Endodermal cell (in vitro differentiated cells): ENCODE measurements around the gene LYPD6. TPM values are rescaled to one million over a fixed set of nuclear protein-coding genes. Genes with fewer than 3 reads are reported as not detected.

Experiments used
- DNase-seq: peaks from one replicate; pipeline ENCODE4 v3.0.0-alpha.2; 2017
- H3K27ac ChIP-seq: 2 replicates; pipeline ENCODE4 v1.5.1; 2013; ENCODE audit warnings: mild to moderate bottlenecking, low read depth, low read length, moderate library complexity
- H3K27me3 ChIP-seq: 2 replicates; pipeline ENCODE4 v1.6.1; 2013; ENCODE audit warnings: mild to moderate bottlenecking, low read length, moderate library complexity; ENCODE audit not compliant: insufficient read depth, control insufficient read depth, poor library complexity, severe bottlenecking
- H3K36me3 ChIP-seq: 2 replicates; pipeline ENCODE4 v1.7.0; 2013; ENCODE audit warnings: mild to moderate bottlenecking, low read length, moderate library complexity; ENCODE audit not compliant: control insufficient read depth, insufficient read depth
- H3K4me1 ChIP-seq: one replicate; pipeline ENCODE4 v1.7.0; 2013; ENCODE audit warnings: low read length; ENCODE audit not compliant: control insufficient read depth, insufficient read depth
- H3K4me3 ChIP-seq: 2 replicates; pipeline ENCODE4 v1.5.1; 2013; ENCODE audit warnings: mild to moderate bottlenecking, low read length, moderate library complexity
- H3K9ac ChIP-seq: 2 replicates; pipeline ENCODE4 v1.6.1; 2013; ENCODE audit warnings: mild to moderate bottlenecking, low read length, moderate library complexity; ENCODE audit not compliant: poor library complexity, severe bottlenecking; ENCODE audit errors: extremely low read depth
- H3K9me3 ChIP-seq: 2 replicates; pipeline ENCODE4 v1.6.1; 2013; ENCODE audit warnings: mild to moderate bottlenecking, low read length, moderate library complexity; ENCODE audit not compliant: control insufficient read depth
- H3K27ac Mint-ChIP-seq: 2 replicates; pipeline ENCODE4 v1.8.0; 2020; ENCODE audit warnings: mixed read lengths
- H3K27me3 Mint-ChIP-seq: 2 replicates; pipeline ENCODE4 v1.8.0; 2021; ENCODE audit warnings: mild to moderate bottlenecking, mixed read lengths; ENCODE audit not compliant: insufficient read depth
- H3K36me3 Mint-ChIP-seq: 2 replicates; pipeline ENCODE4 v1.8.0; 2020; ENCODE audit warnings: low read depth, mixed read lengths
- H3K4me1 Mint-ChIP-seq: 2 replicates; pipeline ENCODE4 v1.8.0; 2020; ENCODE audit warnings: mixed read lengths
- H3K4me3 Mint-ChIP-seq: 2 replicates; pipeline ENCODE4 v1.8.0; 2020; ENCODE audit warnings: mild to moderate bottlenecking, moderate library complexity, mixed read lengths
- H3K9me3 Mint-ChIP-seq: 2 replicates; pipeline ENCODE4 v1.8.0; 2020; ENCODE audit warnings: mild to moderate bottlenecking, mixed read lengths
- CTCF ChIP-seq: fragments of 200-600 bp; sonication (generic); conservative IDR thresholded peaks from 2 replicates; pipeline ENCODE4 v1.5.0; 2021; ENCODE audit warnings: antibody characterized with exemption, mild to moderate bottlenecking
- WGBS, 2 experiments: methylation state at CpG; one replicate each; pipeline versions ENCODE4 v1.1.5 to v1.1.7; 2013; ENCODE audit warnings: missing lambda C conversion rate in 2 of 2, mixed read lengths in 1 of 2; ENCODE audit not compliant: insufficient coverage in 1 of 2, insufficient read length in 1 of 2; 5-methylcytosine and 5-hydroxymethylcytosine counted together
- total RNA-seq, 2 donors: library from RNA; stranded (reverse); fragmentation: NEBNext Ultra II Directional in 1 of 2; extraction: Animal tissue kit (Norgen Biotek cat#: 25700) in 1 of 2; gene quantifications; 2 replicates in 1 of 2; 3 replicates in 1 of 2; pipeline ENCODE4 v1.2.1, GENCODE V29; 2021

LYPD6 gene
- total RNA-seq, 2 donors from 2014 or later, result 6.7 to 8.5 TPM

GRCh38 chr2:149310349-149310748 lies 20.0 kb upstream of the LYPD6 start:
- Histone ChIP-seq H3K27me3 (peaks cover 48% of the 10 kb centered on the region), H3K36me3 (no peaks in the 10 kb centered on the region), H3K9ac (no peak overlapping the region), H3K4me1 (peaks cover 14% of the 10 kb centered on the region), H3K9me3 (no peaks in the 10 kb centered on the region), H3K27ac (no peak overlapping the region), H3K4me3 (no peak overlapping the region)
- no peak for TF ChIP-seq CTCF
- no peak for DNase-seq
- Mint-ChIP-seq H3K9me3 (no peaks in the 10 kb centered on the region), H3K4me3 (no peak overlapping the region), H3K27me3 (peaks cover 30% of the 10 kb centered on the region), H3K36me3 (no peaks in the 10 kb centered on the region), H3K4me1 (peaks cover 48% of the 10 kb centered on the region), H3K27ac (no peak overlapping the region)
- 87 to 94% methylated on average over 7 to 11 of the region's 11 CpGs for WGBS, 2 experiments

- no peak overlapping the region for H3K4me3 Mint-ChIP-seq
- no peak for TF ChIP-seq CTCF
- H3K27me3 Mint-ChIP-seq, result peaks cover 21% of the 10 kb centered on the region
- H3K4me1 ChIP-seq, result peaks cover 9% of the 10 kb centered on the region
- H3K27me3 ChIP-seq, result peaks cover 42% of the 10 kb centered on the region
- no peak overlapping the region for H3K9ac ChIP-seq
- no peaks in the 10 kb centered on the region for H3K36me3 Mint-ChIP-seq
- no peak overlapping the region for H3K4me3 ChIP-seq
- H3K36me3 ChIP-seq, result no peaks in the 10 kb centered on the region
- 94 to 100% methylated on average over 1 of the region's 1 CpG for WGBS, 2 experiments
- H3K4me1 Mint-ChIP-seq, result peaks cover 38% of the 10 kb centered on the region
- no peak overlapping the region for H3K27ac ChIP-seq
- no peaks in the 10 kb centered on the region for H3K9me3 Mint-ChIP-seq
- H3K9me3 ChIP-seq, result no peaks in the 10 kb centered on the region
- H3K27ac Mint-ChIP-seq, result no peak overlapping the region
- DNase-seq, result no peak
Measured at GRCh38 chr2:149312039-149312438, 18.3 kb upstream of the LYPD6 start.

GRCh38 chr2:149313512-149313972 lies 16.8 kb upstream of the LYPD6 start:
- H3K4me1 ChIP-seq, result peaks cover 3% of the 10 kb centered on the region
- Mint-ChIP-seq H3K27ac (no peak overlapping the region), H3K36me3 (no peaks in the 10 kb centered on the region), H3K27me3 (peaks cover 21% of the 10 kb centered on the region), H3K4me3 (no peak overlapping the region), H3K9me3 (no peaks in the 10 kb centered on the region), H3K4me1 (peaks cover 24% of the 10 kb centered on the region)
- H3K9ac ChIP-seq, result no peak overlapping the region
- no peaks in the 10 kb centered on the region for H3K36me3 ChIP-seq
- H3K9me3 ChIP-seq, result no peaks in the 10 kb centered on the region
- H3K27ac ChIP-seq, result no peak overlapping the region
- no peak overlapping the region for H3K4me3 ChIP-seq
- DNase-seq, result peak; percentile 84
- peaks cover 42% of the 10 kb centered on the region for H3K27me3 ChIP-seq
- 40 to 42% methylated on average over 6 to 8 of the region's 8 CpGs for WGBS, 2 experiments
- peak; percentile 92 for TF ChIP-seq CTCF
